AG09309 (cell line): ENCODE measurements around the gene PCP4L1.

ENCODE experiments used
- DNase-seq: peaks from one replicate; pipeline ENCODE4 v3.0.0-alpha.2; 2010; ENCODE audit warnings: low read depth
- H3K4me3 ChIP-seq: 2 replicates; pipeline ENCODE4 v1.5.1; 2011; ENCODE audit warnings: mild to moderate bottlenecking, low read depth, low read length, moderate library complexity; ENCODE audit not compliant: control insufficient read depth
- TF ChIP-seq, protein P1 (sequence below): IDR thresholded peaks from 2 replicates; pipeline ENCODE4 v1.5.1; 2011; ENCODE audit warnings: mild to moderate bottlenecking, low read depth, low read length, inconsistent platforms; ENCODE audit not compliant: insufficient read depth, control insufficient read depth; ENCODE audit errors: missing control alignments

Gene PCP4L1

DNA sequence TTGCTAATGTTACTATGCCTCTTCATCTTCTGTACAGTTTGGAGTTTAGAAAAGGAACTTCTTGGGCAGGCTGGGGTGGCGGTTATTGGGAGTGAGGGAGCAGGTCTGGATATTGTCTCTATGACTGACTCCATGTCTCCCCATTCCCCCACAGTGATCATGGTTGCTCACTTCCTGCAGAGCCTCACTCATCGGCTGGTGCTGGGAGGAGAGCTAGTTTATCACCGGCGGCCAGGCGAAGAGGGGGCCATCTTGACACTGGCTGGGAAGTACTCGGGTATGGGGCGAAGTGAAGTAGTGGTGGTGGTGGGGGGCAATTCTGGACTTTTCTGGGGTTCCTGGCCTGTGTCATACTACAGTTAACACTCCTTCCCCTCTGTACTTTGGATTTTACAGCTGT lies 30.5 kb upstream of the PCP4L1 start:
- no peak overlapping the region for H3K4me3 ChIP-seq
- no peak for DNase-seq
- TF ChIP-seq, protein P1, sequence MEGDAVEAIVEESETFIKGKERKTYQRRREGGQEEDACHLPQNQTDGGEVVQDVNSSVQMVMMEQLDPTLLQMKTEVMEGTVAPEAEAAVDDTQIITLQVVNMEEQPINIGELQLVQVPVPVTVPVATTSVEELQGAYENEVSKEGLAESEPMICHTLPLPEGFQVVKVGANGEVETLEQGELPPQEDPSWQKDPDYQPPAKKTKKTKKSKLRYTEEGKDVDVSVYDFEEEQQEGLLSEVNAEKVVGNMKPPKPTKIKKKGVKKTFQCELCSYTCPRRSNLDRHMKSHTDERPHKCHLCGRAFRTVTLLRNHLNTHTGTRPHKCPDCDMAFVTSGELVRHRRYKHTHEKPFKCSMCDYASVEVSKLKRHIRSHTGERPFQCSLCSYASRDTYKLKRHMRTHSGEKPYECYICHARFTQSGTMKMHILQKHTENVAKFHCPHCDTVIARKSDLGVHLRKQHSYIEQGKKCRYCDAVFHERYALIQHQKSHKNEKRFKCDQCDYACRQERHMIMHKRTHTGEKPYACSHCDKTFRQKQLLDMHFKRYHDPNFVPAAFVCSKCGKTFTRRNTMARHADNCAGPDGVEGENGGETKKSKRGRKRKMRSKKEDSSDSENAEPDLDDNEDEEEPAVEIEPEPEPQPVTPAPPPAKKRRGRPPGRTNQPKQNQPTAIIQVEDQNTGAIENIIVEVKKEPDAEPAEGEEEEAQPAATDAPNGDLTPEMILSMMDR, result no peak

DNA sequence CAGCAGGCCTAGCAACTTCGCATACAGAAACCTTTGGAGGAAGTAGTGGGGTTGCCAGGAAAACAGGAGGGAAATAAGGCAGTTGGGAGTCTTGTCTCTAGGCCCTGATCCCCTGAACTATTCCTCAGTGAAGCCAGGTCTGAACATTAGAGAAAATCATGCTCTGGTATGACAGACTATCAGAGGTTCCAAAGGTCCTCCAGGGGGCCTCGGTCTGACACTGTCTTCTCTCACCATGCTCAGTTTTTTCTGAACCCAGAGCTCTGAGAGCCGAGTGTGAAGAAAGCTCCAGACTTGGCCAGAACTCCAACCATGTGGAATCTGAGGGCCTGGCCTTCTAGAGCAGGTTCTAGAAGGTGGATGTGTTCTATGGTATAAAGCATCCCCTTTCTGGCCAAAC lies 28.6 kb upstream of the PCP4L1 start:
- TF ChIP-seq, protein P1, result no peak
- DNase-seq, result no peak
- H3K4me3 ChIP-seq, result no peak overlapping the region

DNA sequence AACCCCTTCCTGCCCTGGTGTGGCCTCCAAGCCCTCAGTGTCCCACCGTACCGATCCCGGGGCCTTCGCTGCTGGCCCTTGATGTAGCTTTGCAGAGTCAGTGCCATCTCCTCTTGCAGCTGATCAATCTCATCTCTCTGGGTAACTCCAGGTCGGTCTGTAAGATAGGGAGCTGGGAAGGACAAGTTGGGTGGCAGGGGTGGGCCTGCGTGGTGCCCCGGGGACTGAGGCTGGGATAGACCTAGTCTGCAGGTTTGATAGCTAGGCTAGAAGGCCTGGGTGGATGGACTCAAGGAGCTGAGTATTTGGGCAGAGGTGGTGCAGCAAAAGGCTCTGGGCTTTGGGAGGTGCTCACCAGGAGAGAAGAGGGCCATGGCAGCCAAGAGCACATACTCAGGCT lies 27.8 kb upstream of the PCP4L1 start:
- TF ChIP-seq, protein P1, result no peak
- no peak for DNase-seq
- H3K4me3 ChIP-seq, result no peak overlapping the region

DNA sequence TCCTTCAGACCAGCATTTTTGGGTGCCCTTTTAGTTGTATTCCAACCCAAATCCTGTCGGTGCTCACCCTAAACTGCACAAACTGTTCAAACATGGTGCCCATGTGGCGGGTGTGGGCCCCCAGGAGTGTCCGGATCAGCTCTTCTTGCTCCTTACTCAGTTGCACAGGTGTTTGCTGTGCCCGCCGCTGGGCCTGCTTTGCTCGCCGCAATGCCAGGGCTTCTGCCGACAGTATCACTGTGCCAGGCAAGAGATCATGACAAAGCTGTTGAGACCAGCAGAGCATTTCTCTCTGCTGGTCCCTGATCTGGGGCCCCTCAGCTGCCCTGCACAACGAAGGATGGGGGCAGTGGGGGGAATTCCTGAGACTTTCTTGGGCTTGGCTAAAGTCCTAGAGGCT lies 25.4 kb upstream of the PCP4L1 start:
- TF ChIP-seq, protein P1, result no peak

DNA sequence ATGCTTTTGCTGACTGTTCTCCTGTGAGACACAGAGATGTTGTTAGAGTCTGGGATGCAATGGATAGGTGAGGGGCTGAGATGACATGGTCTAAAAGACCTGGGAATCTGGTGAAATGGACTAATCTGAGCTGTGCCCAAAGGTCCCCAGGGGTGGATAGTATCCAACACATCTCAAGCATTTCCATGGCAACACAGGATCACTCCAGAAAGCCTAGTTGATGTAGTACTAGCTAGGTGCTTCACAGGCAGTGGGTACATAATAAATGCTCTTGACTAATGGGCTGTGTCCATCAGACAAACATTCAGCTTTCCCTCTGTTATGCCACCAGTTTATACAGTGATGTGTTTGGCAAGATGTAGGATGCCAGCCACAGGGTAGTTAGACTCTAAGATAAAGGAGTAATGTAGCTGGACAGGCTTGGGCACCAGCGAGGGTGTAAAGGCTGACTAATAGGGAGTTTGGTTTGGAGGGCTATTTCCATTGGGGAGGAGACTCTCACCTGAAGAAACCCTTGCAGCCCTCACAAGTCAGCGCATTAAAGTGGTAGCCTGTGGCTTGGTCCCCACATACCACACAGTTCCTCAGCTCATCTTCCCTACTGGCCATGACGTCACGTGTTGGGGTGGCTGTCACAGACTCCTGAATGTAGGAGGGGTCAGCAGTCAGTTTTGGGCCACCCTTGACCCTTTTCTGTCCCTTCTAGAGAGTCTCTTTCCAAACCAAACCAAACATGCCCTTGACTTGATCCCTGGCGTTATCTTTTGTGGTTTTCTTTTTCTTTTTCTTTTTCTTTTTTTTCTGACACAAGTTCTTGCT lies 22.4 kb upstream of the PCP4L1 start:
- DNase-seq, result no peak
- H3K4me3 ChIP-seq, result no peak overlapping the region
- TF ChIP-seq, protein P1, result no peak

More for the DNA sequence above, 25.4 kb upstream of the PCP4L1 start:
- H3K4me3 ChIP-seq, result no peak overlapping the region
- DNase-seq, result no peak

DNA sequence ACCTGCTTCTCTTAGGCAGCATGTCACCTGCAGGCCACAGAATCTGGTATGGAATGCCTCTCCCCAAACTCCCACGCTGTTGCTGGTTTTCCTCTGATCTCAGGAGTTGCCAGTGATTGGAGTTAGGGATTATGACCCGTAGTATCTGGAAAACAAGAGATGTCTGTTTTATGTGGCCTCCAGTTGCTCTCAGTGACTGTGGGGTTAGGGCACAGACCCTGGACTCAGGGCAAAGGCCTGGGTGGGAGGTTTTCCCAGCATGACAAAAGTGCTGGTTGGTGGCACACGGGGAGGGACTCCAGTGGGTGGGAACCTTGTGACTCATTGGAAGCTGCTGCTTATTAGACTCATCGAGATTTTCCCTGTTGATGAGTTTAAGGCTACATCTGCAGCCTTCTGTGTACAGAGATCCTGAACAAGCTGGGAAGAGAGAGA lies 20.5 kb upstream of the PCP4L1 start, which contains the start of gene NR1I3:
TSS of gene NR1I3 (minus strand) at position 165 of the 435 bp plus-strand sequence. CDS start 1,638 bp downstream, outside the sequence.
- TF ChIP-seq, protein P1, result no peak
- no peak within 1 kb of the TSS for H3K4me3 ChIP-seq
- DNase-seq, result no peak

DNA sequence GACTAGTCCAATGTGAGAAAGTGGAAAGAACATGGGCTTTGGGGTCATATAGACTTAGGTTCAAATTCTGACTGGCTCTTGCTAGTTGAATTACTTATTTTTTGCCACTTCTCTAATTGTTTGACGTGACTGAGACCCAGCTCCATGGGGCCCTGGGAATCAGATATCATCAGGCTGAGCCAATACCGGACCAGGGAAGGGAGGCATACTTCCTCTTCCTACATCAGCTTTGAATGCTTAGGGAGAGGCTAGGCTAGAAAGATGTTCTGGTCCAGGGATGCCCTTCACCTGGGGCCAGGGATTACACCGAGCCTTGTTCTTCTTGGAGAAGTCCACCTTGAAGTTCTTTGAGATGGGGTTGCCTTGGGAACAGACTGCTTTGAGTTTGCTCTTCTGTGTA lies 16.9 kb upstream of the PCP4L1 start:
- TF ChIP-seq, protein P1, result no peak
- DNase-seq, result no peak
- no peak overlapping the region for H3K4me3 ChIP-seq
